ENCODE data around the gene PEPD.

The PEPD gene

DNA sequence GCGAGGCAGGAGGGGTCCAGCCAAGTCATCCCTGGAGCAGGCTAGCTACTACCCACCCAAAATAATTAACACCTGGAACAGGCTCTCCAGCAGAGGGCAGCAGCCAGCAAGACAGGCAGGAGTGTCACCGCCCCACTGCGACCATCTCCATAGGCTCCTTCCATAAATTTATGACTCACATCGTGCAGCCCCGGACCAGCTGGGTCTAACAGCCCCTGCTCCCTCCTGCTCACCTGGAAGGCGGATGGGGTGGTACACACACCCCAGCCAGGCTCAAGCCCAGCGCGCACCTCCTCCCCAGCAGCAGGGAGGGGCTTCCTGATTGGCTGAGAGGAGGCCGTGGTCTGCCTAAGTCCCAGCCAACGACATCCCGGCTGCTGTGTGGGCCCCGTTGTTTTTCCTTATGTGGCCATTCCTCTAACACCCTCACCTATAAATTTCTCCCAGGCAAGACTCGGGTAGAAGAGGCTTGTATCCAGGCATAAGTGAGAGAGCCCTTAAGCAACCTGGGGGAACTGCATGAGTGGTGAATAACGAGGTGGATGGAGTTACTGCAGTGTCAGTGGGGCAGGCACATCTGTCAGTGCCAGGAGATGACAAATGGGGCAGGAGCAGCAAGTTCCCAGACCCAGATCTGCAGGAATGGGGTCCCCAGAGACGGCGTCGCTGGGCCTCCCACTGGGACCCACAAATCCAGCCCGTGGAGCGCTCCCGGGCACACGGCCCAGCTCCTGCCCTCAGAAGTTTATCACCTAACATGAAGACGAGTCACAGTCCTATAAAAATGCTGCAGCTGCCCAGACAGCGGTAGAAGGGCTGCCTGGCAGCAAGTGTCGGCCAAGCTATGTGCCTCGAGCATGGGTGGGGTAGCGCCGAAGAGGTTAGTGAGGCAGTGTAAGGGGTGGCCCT is 105.0 kb downstream of the PEPD start:
- no peak overlapping the region for H2AFZ ChIP-seq (ENCODE audit: low read depth, low read length, severe bottlenecking)
- H3K4me2 ChIP-seq (ENCODE audit: low read depth, low read length, poor library complexity, severe bottlenecking), result no peak overlapping the region
- no peak overlapping the region for H3K4me3 ChIP-seq (ENCODE audit: insufficient read depth, low read length, poor library complexity, severe bottlenecking)
- H3K9me3 ChIP-seq (ENCODE audit: insufficient read depth, low read length), result no peaks in the 10 kb centered on the region
- H3K36me3 ChIP-seq (ENCODE audit: low read length), result no peaks in the 10 kb centered on the region
- no peaks in the 10 kb centered on the region for H3K79me2 ChIP-seq (ENCODE audit: insufficient read depth, low read length)
- no peak for TF ChIP-seq EZH2phosphoT487 (conservative IDR thresholded peaks at IDR 0.05; ENCODE audit: low read length)
- TF ChIP-seq, protein P1, sequence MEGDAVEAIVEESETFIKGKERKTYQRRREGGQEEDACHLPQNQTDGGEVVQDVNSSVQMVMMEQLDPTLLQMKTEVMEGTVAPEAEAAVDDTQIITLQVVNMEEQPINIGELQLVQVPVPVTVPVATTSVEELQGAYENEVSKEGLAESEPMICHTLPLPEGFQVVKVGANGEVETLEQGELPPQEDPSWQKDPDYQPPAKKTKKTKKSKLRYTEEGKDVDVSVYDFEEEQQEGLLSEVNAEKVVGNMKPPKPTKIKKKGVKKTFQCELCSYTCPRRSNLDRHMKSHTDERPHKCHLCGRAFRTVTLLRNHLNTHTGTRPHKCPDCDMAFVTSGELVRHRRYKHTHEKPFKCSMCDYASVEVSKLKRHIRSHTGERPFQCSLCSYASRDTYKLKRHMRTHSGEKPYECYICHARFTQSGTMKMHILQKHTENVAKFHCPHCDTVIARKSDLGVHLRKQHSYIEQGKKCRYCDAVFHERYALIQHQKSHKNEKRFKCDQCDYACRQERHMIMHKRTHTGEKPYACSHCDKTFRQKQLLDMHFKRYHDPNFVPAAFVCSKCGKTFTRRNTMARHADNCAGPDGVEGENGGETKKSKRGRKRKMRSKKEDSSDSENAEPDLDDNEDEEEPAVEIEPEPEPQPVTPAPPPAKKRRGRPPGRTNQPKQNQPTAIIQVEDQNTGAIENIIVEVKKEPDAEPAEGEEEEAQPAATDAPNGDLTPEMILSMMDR (IDR thresholded peaks at IDR 0.05; ENCODE audit: insufficient read depth, low read length, poor library complexity, severe bottlenecking), result peak; percentile 47
- no peaks in the 10 kb centered on the region for H3K27me3 ChIP-seq (ENCODE audit: low read length)
- H3K9me2 ChIP-seq (replicated peaks; ENCODE audit: insufficient read depth, low read length), result no peaks in the 10 kb centered on the region
- H3K9ac ChIP-seq (ENCODE audit: low read length), result no peak overlapping the region
- H3F3A ChIP-seq (ENCODE audit: insufficient read depth), result no peaks in the 10 kb centered on the region
- no peaks in the 10 kb centered on the region for H4K20me1 ChIP-seq (ENCODE audit: low read depth, low read length)
- H3K27ac ChIP-seq (ENCODE audit: low read depth, low read length), result no peak overlapping the region

DNA sequence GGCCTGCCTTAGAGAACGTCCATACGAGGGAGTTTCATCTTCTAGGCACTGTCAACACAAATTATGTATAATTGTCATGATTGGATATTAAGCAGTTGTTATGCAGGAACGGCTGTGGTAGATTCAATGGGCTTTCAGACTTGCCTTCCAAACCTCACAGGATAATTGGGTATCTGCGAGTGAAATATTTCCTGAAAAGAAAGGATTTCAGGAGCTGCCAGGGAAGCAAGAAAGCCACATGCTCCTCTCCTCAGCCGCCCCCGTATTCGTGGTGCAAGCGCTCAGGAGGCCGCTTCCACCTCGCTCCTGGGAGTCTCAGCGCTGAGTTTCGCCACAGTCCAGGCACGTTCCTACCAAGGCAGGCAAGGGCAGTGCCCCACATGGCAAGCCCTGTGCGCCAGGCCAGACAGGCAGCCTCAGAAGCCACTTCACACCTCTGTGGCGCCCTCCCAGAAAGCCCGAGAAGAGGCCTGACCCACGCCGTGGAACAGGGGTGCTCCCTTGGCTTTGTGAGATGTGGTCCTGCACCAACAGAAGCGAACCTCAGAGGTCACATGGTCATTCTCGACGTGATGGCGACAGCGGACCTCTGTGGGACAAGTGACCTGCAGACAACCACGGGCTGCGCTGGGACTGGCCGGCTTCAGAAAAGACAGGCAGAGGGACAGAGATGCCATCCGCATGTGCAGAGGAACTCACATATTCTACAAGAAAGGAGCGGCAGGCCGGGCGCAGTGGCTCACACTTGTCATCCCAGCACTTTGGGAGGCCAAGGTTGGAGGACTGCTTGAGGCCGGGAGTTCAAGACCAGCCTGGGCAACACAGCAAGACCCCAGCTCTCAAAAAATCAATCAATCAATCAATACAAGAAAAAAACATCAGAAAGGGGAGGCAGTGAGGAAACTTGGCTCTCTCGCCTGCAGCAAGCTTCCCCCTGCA is 106.7 kb downstream of the PEPD start:
- no peaks in the 10 kb centered on the region for H3F3A ChIP-seq (ENCODE audit: insufficient read depth)
- H3K4me2 ChIP-seq (ENCODE audit: low read depth, low read length, poor library complexity, severe bottlenecking), result no peak overlapping the region
- H3K79me2 ChIP-seq (ENCODE audit: insufficient read depth, low read length), result no peaks in the 10 kb centered on the region
- H3K27ac ChIP-seq (ENCODE audit: low read depth, low read length), result no peak overlapping the region
- H3K36me3 ChIP-seq (ENCODE audit: low read length), result no peaks in the 10 kb centered on the region
- no peak overlapping the region for H3K9ac ChIP-seq (ENCODE audit: low read length)
- no peak overlapping the region for H2AFZ ChIP-seq (ENCODE audit: low read depth, low read length, severe bottlenecking)
- no peak overlapping the region for H3K4me3 ChIP-seq (ENCODE audit: insufficient read depth, low read length, poor library complexity, severe bottlenecking)
- no peak for TF ChIP-seq EZH2phosphoT487 (conservative IDR thresholded peaks at IDR 0.05; ENCODE audit: low read length)
- TF ChIP-seq, protein P1 (IDR thresholded peaks at IDR 0.05; ENCODE audit: insufficient read depth, low read length, poor library complexity, severe bottlenecking), result no peak
- H3K9me2 ChIP-seq (replicated peaks; ENCODE audit: insufficient read depth, low read length), result no peaks in the 10 kb centered on the region
- no peaks in the 10 kb centered on the region for H3K27me3 ChIP-seq (ENCODE audit: low read length)
- H4K20me1 ChIP-seq (ENCODE audit: low read depth, low read length), result no peaks in the 10 kb centered on the region
- no peaks in the 10 kb centered on the region for H3K9me3 ChIP-seq (ENCODE audit: insufficient read depth, low read length)

DNA sequence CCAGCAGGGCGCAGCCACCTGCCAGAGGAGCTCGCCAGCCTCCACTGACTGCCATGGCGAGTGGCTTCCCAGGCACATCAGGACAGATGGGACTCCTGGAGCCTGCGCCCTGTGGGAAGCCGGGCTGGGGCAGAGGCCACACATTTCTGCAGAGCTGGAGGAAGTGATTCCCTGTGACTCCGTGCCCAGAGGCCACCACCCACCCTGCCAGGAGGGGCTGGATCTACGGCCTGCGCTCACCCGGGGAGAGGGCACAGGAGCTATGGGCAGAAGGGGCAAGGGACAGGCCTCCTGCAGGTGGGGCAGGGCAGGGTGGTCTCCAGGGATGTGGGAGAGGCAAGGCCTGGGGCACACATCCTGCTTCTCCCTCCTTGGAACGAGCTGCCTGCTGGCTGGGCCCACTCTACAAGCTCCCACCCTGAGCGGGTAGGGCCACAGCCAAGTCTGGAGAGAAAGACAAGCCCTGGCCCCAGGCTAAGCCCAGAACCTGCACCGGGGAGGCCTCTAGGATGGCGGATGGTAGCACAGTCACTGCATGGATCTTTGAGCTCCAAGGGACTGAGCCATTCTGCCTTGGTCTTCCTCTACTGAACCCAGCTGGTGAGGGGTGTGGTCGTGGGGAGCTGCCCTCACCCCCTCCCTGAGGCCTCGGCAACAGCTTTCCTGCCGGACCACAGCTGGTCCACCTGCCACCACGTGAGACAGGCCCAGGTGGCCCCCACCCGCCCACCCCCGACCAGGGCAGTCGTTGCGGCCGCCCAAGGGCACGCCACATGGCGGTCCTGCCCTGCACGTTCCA is 107.5 kb downstream of the PEPD start:
- TF ChIP-seq, protein P1 (IDR thresholded peaks at IDR 0.05; ENCODE audit: insufficient read depth, low read length, poor library complexity, severe bottlenecking), result no peak
- no peak for TF ChIP-seq EZH2phosphoT487 (conservative IDR thresholded peaks at IDR 0.05; ENCODE audit: low read length)
- H3K4me2 ChIP-seq (ENCODE audit: low read depth, low read length, poor library complexity, severe bottlenecking), result no peak overlapping the region

More for the DNA sequence above, 107.5 kb downstream of the PEPD start:
- H3K79me2 ChIP-seq (ENCODE audit: insufficient read depth, low read length), result no peaks in the 10 kb centered on the region
- H4K20me1 ChIP-seq (ENCODE audit: low read depth, low read length), result no peaks in the 10 kb centered on the region
- no peaks in the 10 kb centered on the region for H3K36me3 ChIP-seq (ENCODE audit: low read length)
- H3K27me3 ChIP-seq (ENCODE audit: low read length), result no peaks in the 10 kb centered on the region
- no peaks in the 10 kb centered on the region for H3K9me2 ChIP-seq (replicated peaks; ENCODE audit: insufficient read depth, low read length)
- no peak overlapping the region for H3K4me3 ChIP-seq (ENCODE audit: insufficient read depth, low read length, poor library complexity, severe bottlenecking)
- H2AFZ ChIP-seq (ENCODE audit: low read depth, low read length, severe bottlenecking), result no peak overlapping the region
- no peaks in the 10 kb centered on the region for H3K9me3 ChIP-seq (ENCODE audit: insufficient read depth, low read length)
- H3F3A ChIP-seq (ENCODE audit: insufficient read depth), result no peaks in the 10 kb centered on the region
- H3K27ac ChIP-seq (ENCODE audit: low read depth, low read length), result no peak overlapping the region
- no peak overlapping the region for H3K9ac ChIP-seq (ENCODE audit: low read length)
